A549 (cell line): ENCODE results near the gene SHANK2. TPM values are rescaled to one million over a fixed set of nuclear protein-coding genes. Genes with fewer than 3 reads are reported as not detected.

Experiments used
- ATAC-seq, 2 experiments: fragments of 200-7000 bp in 1 of 2; fragments of >200 bp in 1 of 2; cut with Nextera tagmentation in 1 of 2; cut with Tn5 transposase in 1 of 2; 3 replicates each; pipeline versions ENCODE4 v1.8.0 to v1.9.1; 2018 to 2020; ENCODE audit warnings: mild to moderate bottlenecking in 1 of 2, moderate library complexity in 1 of 2
- CTCF ChIA-PET: fragments of 300-600 bp; sonication (Branson Sonifier 250); formaldehyde crosslinking; extraction: SDS; loops from one replicate; lab custom pipeline; 2021; ENCODE audit warnings: antibody characterized with exemption, inconsistent platforms; lab: Yijun Ruan, JAX
- POLR2A ChIA-PET: fragments of 350-600 bp; formaldehyde crosslinking; extraction: SDS; loops from one replicate; lab custom pipeline; 2021; ENCODE audit warnings: antibody characterized with exemption, inconsistent platforms; lab: Yijun Ruan, JAX
- DNase-seq, 2 experiments: peaks; one replicate each; pipeline versions ENCODE4 v3.0.0 to v3.0.0-alpha.2; 2011 to 2016; ENCODE audit warnings: low read depth in 1 of 2, low spot score in 1 of 2
- FAIRE-seq: peaks from 2 replicates; lab custom pipeline; 2011; peaks lifted over from hg19 to GRCh38; lab: Jason Lieb, UNC
- H3K27ac ChIP-seq, 2 experiments: fragments of >200 bp; sonication (Bioruptor Twin); formaldehyde crosslinking; 3 replicates each; pipeline ENCODE4 v1.5.1; 2016 to 2017
- H3K4me1 ChIP-seq: fragments of >200 bp; sonication (Bioruptor Twin); formaldehyde crosslinking; 3 replicates; pipeline ENCODE4 v1.6.1; 2016
- H3K4me2 ChIP-seq: fragments of >200 bp; sonication (Bioruptor Twin); formaldehyde crosslinking; 3 replicates; pipeline ENCODE4 v1.6.1; 2016
- H3K4me3 ChIP-seq: fragments of >200 bp; sonication (Bioruptor Twin); formaldehyde crosslinking; 3 replicates; pipeline ENCODE4 v1.5.1; 2016
- H3K9me3 ChIP-seq: fragments of >200 bp; sonication (Bioruptor Twin); formaldehyde crosslinking; 3 replicates; pipeline ENCODE4 v1.6.1; 2016
- BHLHE40 ChIP-seq: IDR thresholded peaks from 2 replicates; pipeline ENCODE4 v1.6.1; 2012; ENCODE audit warnings: low read depth, low read length, inconsistent platforms
- CBX8 ChIP-seq: fragments of 200-600 bp; sonication (generic); IDR thresholded peaks from 2 replicates; pipeline ENCODE4 v1.6.1; 2016
- EP300 ChIP-seq, 2 experiments: fragments of >200 bp; sonication (Bioruptor Twin); formaldehyde crosslinking; IDR thresholded peaks; 2 replicates in 1 of 2; 3 replicates in 1 of 2; pipeline ENCODE4 v1.6.1; 2016 to 2017
- ESRRA ChIP-seq: fragments of 150-350 bp; IDR thresholded peaks from 2 replicates; pipeline ENCODE4 v1.6.1; 2014; ENCODE audit warnings: mild to moderate bottlenecking, low read length, borderline replicate concordance
- FOSB ChIP-seq: fragments of 250-450 bp; sonication (Bioruptor Pico); IDR thresholded peaks from 2 replicates; pipeline ENCODE4 v1.5.0; 2020; ENCODE audit warnings: mild to moderate bottlenecking, moderate library complexity
- GATA3 ChIP-seq: IDR thresholded peaks from 2 replicates; pipeline ENCODE4 v1.6.1; 2012; ENCODE audit warnings: borderline replicate concordance
- HOXB13 ChIP-seq: fragments of 250-450 bp; sonication (Bioruptor Pico); IDR thresholded peaks from 2 replicates; pipeline ENCODE4 v1.5.0; 2020; ENCODE audit warnings: low read depth, mild to moderate bottlenecking, moderate library complexity
- JUNB ChIP-seq: fragments of >200 bp; sonication (Bioruptor Twin); formaldehyde crosslinking; IDR thresholded peaks from 2 replicates; pipeline ENCODE4 v1.6.1; 2016
- KDM1A ChIP-seq: fragments of 200-600 bp; sonication (generic); IDR thresholded peaks from 2 replicates; pipeline ENCODE4 v1.6.1; 2016; ENCODE audit warnings: low read depth, mild to moderate bottlenecking
- KDM5A ChIP-seq: fragments of 200-600 bp; sonication (generic); IDR thresholded peaks from 2 replicates; pipeline ENCODE4 v1.6.1; 2016; ENCODE audit warnings: antibody characterized with exemption, mild to moderate bottlenecking
- MAFK ChIP-seq: fragments of 450-650 bp; IDR thresholded peaks from 2 replicates; pipeline ENCODE4 v1.6.1; 2014; ENCODE audit not compliant: partially characterized antibody
- NFE2L2 ChIP-seq: fragments of 150-350 bp; conservative IDR thresholded peaks from 2 replicates; pipeline ENCODE4 v1.6.1; 2014; ENCODE audit warnings: low read length
- PBX3 ChIP-seq: IDR thresholded peaks from 2 replicates; pipeline ENCODE4 v1.6.1; 2012
- POLR2A ChIP-seq: IDR thresholded peaks from 2 replicates; pipeline ENCODE4 v1.6.1; 2012; ENCODE audit warnings: mild to moderate bottlenecking, low read length
- RFX5 ChIP-seq: fragments of 450-650 bp; IDR thresholded peaks from 2 replicates; pipeline ENCODE4 v1.7.1; 2014; ENCODE audit warnings: antibody characterized with exemption, mild to moderate bottlenecking, moderate library complexity
- RNF2 ChIP-seq: fragments of 200-600 bp; sonication (generic); IDR thresholded peaks from 2 replicates; pipeline ENCODE4 v1.6.1; 2016; ENCODE audit warnings: low read depth, mild to moderate bottlenecking, antibody characterized with exemption, moderate library complexity, borderline replicate concordance
- TFCP2L1 ChIP-seq: fragments of 250-450 bp; sonication (Bioruptor Pico); IDR thresholded peaks from 2 replicates; pipeline ENCODE4 v1.5.0; 2021; ENCODE audit warnings: mild to moderate bottlenecking
- ZC3H11A ChIP-seq: fragments of 450-650 bp; IDR thresholded peaks from 2 replicates; pipeline ENCODE4 v1.6.1; 2014; ENCODE audit warnings: antibody characterized with exemption, mild to moderate bottlenecking
- ZFP36 ChIP-seq: fragments of 450-650 bp; IDR thresholded peaks from 2 replicates; pipeline ENCODE4 v1.6.1; 2014; ENCODE audit warnings: borderline replicate concordance; ENCODE audit not compliant: partially characterized antibody
- WGBS: methylation state at CpG from one replicate; pipeline ENCODE4 v1.1.6; 2017; ENCODE audit errors: missing lambda C conversion rate; 5-methylcytosine and 5-hydroxymethylcytosine counted together
- polyA plus RNA-seq, 4 experiments: library from polyadenylated mRNA; depleted of rRNA in 3 of 4; stranded (reverse); fragments of >200 nt; fragmentation: RNase III in 1 of 4; extraction: RNeasy Plus Mini Kit Qiagen cat#74134 plus additional on column Dnase treatment in 1 of 4; gene quantifications; 2 replicates in 3 of 4; 3 replicates in 1 of 4; pipeline ENCODE4 v1.2.3, GENCODE V29; 2011 to 2017
- TF ChIP-seq, protein P1 (sequence below): IDR thresholded peaks from 2 replicates; pipeline ENCODE4 v1.6.1; 2012
- TF ChIP-seq, protein P2 (sequence below): fragments of >200 bp; sonication (Bioruptor Twin); formaldehyde crosslinking; IDR thresholded peaks from 3 replicates; pipeline ENCODE4 v1.5.1; 2016

Gene SHANK2
- polyA plus RNA-seq, 2 of the 4 experiments (the other 2 are of a cell fraction), result 5.3 to 7.6 TPM

DNA sequence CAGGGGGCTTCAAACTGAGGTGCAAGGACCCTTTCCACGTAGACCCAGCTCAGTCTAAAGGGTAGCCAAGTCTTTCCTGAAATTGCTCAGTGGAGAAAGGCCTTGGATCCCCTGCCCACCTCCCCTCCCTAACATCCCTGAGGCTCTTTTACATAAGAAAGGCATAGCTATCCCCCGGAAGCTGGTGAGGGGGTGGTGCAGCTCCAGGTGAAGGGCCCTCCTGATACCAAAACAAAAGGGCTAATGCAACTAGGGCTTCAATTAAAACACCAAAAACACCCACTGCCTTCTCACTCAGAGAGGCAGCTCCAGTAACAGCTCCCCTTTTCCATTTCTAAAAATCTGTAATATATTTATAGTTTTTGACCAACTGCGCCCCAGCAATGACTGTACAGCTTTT, 5.8 kb downstream of the SHANK2 start:
- TF ChIP-seq RNF2 (no peak), CBX8 (no peak), NFE2L2 (no peak)
- FAIRE-seq, result no peak
- Histone ChIP-seq H3K4me3 (no peak overlapping the region), H3K4me2 (no peak overlapping the region), H3K4me1 (peaks cover 30% of the 10 kb centered on the region), H3K9me3 (no peaks in the 10 kb centered on the region), H3K27ac (no peak overlapping the region)
- ATAC-seq, result no peak
- 98% methylated on average over 3 of the region's 3 CpGs for WGBS
- CTCF ChIA-PET, result interaction anchor here (1.2 to 1.5 kb wide), 3 partner anchors 36 to 126 kb away, joined by 4 read pairs; no protein-coding TSS in a partner anchor
- no peak for DNase-seq
- POLR2A ChIA-PET, result no interaction called here

- no peak for ATAC-seq
- FAIRE-seq, result no peak
- no peak for TF ChIP-seq KDM5A
- no peak for TF ChIP-seq TFCP2L1 (CRISPR knock-in tag)
- no peak for TF ChIP-seq GATA3
- no peak for TF ChIP-seq BHLHE40
- no peak for TF ChIP-seq EP300 (IDR thresholded peaks at IDR 0.05)
- no peak for TF ChIP-seq CBX8
- TF ChIP-seq ESRRA, result no peak
- no peak for TF ChIP-seq PBX3
- TF ChIP-seq HOXB13, result no peak
- TF ChIP-seq JUNB, result no peak
- Histone ChIP-seq H3K9me3 (no peaks in the 10 kb centered on the region), H3K27ac (no peak overlapping the region; a peak in 1 of 6 replicates), H3K4me2 (no peak overlapping the region), H3K4me1 (peaks cover 35% of the 10 kb centered on the region), H3K4me3 (no peak overlapping the region)
- 88% methylated on average over 17 of the region's 19 CpGs for WGBS
- DNase-seq, result no peak
- CTCF ChIA-PET, result interaction anchor here (0.5 to 1.5 kb wide), 5 partner anchors 37 to 125 kb away, joined by 3 to 4 read pairs (median 4); no protein-coding TSS in a partner anchor
- POLR2A ChIA-PET, result no interaction called here
Observed at GRCh38 chr11:71245601-71246391, 6.6 kb downstream of the SHANK2 start.

DNA sequence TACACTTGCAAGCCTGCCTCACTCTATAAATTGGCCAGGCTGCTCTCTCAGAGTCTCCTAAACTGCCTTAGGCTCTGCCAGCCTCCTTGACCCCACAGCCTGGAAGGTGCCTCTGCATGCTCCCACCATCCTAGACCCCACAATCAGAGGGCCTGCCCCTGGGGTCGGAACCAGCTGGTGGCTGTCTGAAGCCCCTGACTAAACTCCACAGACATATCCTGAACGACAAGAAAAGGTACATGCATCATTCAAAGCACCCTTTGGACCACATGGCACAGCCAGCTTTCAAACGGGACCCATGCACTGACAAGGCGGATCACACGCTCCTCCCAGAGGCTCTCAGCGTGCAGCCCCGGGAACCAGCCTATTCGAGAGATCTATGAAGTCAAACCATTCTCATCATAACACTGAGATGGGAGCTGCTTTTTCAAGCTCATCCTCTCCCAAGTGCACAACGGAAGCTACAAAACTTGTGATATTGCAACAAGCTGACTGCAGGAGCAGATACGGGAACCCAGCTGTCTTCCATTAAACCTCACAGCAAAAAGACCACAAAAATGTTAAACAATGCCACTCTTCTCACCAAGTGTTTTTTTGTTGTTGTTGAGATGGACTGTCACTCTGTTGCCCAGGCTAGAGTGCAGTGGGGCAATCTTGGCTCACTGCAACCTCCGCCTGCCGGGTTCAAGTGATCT, 8.1 kb downstream of the SHANK2 start:
- Histone ChIP-seq H3K4me2 (no peak overlapping the region), H3K4me3 (no peak overlapping the region), H3K4me1 (peaks cover 32% of the 10 kb centered on the region), H3K9me3 (no peaks in the 10 kb centered on the region), H3K27ac (peak overlapping the region in 1 of 2 experiments; percentile 6; a peak in 1 of 6 replicates)
- POLR2A ChIA-PET, result no interaction called here
- no peak for FAIRE-seq
- no peak for DNase-seq
- CTCF ChIA-PET, result interaction anchor here (1.4 kb wide), 1 partner anchor 55 kb away, joined by 3 read pairs; no protein-coding TSS in a partner anchor
- WGBS, result 90% methylated on average over 12 of the region's 12 CpGs
- no peak for ATAC-seq
- TF ChIP-seq FOSB (no peak), NFE2L2 (no peak), ZC3H11A (no peak), RNF2 (no peak), POLR2A (no peak), HOXB13 (no peak), GATA3 (no peak), MAFK (no peak), CBX8 (no peak), KDM1A (no peak), ESRRA (no peak), ZFP36 (no peak), RFX5 (no peak)
- TF ChIP-seq, protein P1, sequence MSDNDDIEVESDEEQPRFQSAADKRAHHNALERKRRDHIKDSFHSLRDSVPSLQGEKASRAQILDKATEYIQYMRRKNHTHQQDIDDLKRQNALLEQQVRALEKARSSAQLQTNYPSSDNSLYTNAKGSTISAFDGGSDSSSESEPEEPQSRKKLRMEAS, result no peak
- TF ChIP-seq, protein P2, sequence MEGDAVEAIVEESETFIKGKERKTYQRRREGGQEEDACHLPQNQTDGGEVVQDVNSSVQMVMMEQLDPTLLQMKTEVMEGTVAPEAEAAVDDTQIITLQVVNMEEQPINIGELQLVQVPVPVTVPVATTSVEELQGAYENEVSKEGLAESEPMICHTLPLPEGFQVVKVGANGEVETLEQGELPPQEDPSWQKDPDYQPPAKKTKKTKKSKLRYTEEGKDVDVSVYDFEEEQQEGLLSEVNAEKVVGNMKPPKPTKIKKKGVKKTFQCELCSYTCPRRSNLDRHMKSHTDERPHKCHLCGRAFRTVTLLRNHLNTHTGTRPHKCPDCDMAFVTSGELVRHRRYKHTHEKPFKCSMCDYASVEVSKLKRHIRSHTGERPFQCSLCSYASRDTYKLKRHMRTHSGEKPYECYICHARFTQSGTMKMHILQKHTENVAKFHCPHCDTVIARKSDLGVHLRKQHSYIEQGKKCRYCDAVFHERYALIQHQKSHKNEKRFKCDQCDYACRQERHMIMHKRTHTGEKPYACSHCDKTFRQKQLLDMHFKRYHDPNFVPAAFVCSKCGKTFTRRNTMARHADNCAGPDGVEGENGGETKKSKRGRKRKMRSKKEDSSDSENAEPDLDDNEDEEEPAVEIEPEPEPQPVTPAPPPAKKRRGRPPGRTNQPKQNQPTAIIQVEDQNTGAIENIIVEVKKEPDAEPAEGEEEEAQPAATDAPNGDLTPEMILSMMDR, result no peak
- TF ChIP-seq, all 56 proteins: peak for 0
